Stomach (tissue), 9 donors: ENCODE results near the gene NRIP1. TPM values are rescaled to one million over a fixed set of nuclear protein-coding genes. Genes with fewer than 3 reads are reported as not detected.
"Not testable (repeated sequence)": the region's sequence is repeated elsewhere in the genome, so short reads cannot be mapped to it uniquely, and the experiment has no call there.

Experiments used
- DNase-seq, 2 donors: peaks; one replicate each; pipeline versions ENCODE4 v3.0.0 to v3.0.0-alpha.2; 2013 to 2019
- H3K27ac ChIP-seq, 5 donors: fragments of 200-600 bp in 4 of 5; sonication (generic) in 4 of 5; one replicate each; pipeline ENCODE4 v1.5.1; 2013 to 2019; ENCODE audit warnings: mild to moderate bottlenecking in 1 of 5, moderate library complexity in 1 of 5
- H3K27me3 ChIP-seq, 3 donors: fragments of 200-600 bp; sonication (generic); one replicate each; pipeline ENCODE4 v1.5.1; 2017 to 2019; ENCODE audit warnings: mixed run types in 1 of 3
- H3K36me3 ChIP-seq, 4 donors: fragments of 200-600 bp; sonication (generic); 1 replicate in 3 of 4; 2 replicates in 1 of 4; pipeline ENCODE4 v1.5.1; 2016 to 2019
- H3K4me1 ChIP-seq, 4 donors: fragments of 200-600 bp; sonication (generic); one replicate each; pipeline ENCODE4 v1.5.1; 2016 to 2019
- H3K4me3 ChIP-seq, 4 donors: fragments of 200-600 bp; sonication (generic) in 3 of 4; one replicate each; pipeline ENCODE4 v1.5.1; 2016 to 2019; ENCODE audit warnings: mild to moderate bottlenecking in 1 of 4
- H3K9me3 ChIP-seq, 4 donors: fragments of 200-600 bp; sonication (generic); one replicate each; pipeline ENCODE4 v1.5.1; 2016 to 2019
- CTCF ChIP-seq, 7 experiments: fragments of 450-650 bp in 4 of 7; fragments of 200-600 bp in 3 of 7; sonication (generic) in 3 of 7; IDR thresholded peaks; one replicate each; pipeline ENCODE4 v1.5.1; 2016 to 2019; ENCODE audit warnings: antibody characterized with exemption in 7 of 7, control low read depth in 2 of 7, mild to moderate bottlenecking in 1 of 7
- EP300 ChIP-seq: sonication (generic); formaldehyde crosslinking; IDR thresholded peaks from one replicate; pipeline ENCODE4 v1.6.1; 2017; ENCODE audit warnings: antibody characterized with exemption
- POLR2A ChIP-seq, 4 donors: fragments of 450-650 bp; IDR thresholded peaks; one replicate each; pipeline ENCODE4 v1.6.1; 2016; ENCODE audit warnings: antibody characterized with exemption in 4 of 4, control low read depth in 2 of 4, mild to moderate bottlenecking in 1 of 4, moderate library complexity in 1 of 4
- POLR2AphosphoS5 ChIP-seq, 3 donors: sonication (generic); formaldehyde crosslinking; IDR thresholded peaks; one replicate each; pipeline ENCODE4 v1.6.1; 2016; ENCODE audit warnings: antibody characterized with exemption in 3 of 3
- WGBS, 5 donors: extraction: QIAGEN DNeasy Blood & Tissue Kit in 3 of 5; methylation state at CpG; one replicate each; pipeline versions ENCODE4 v1.1.5 to v1.1.7; 2013 to 2018; 5-methylcytosine and 5-hydroxymethylcytosine counted together
- intact Hi-C: fragments of 100-400 bp; cut with DNase I; formaldehyde crosslinking; loops from one replicate; pipeline ENCODE4 v1.15.1; 2023; ENCODE audit warnings: low total_unique reads
- polyA plus RNA-seq, 3 donors: library from polyadenylated mRNA; stranded (reverse); fragments of 200-250 nt; gene quantifications; one replicate each; pipeline ENCODE4 v1.2.3, GENCODE V29; 2013
- total RNA-seq, 5 donors: library from RNA; depleted of rRNA; stranded (reverse); fragments of >200 nt; gene quantifications; one replicate each; pipeline versions ENCODE4 v1.1.0 to v1.2.3, GENCODE V29; 2014 to 2016
- donor health status: healthy with polysubstance abuse.
- donor health status: Bipolar disorder and iron deficiency.
- donor health status: healthy.

NRIP1 gene
- total and polyA plus RNA-seq, 8 donors = 3.7 to 60.4 (median 17.4) TPM

- Histone ChIP-seq H3K27ac (no peak overlapping the region), H3K36me3 (no peaks in the 10 kb centered on the region), H3K4me3 (no peak overlapping the region), H3K27me3 (no peaks in the 10 kb centered on the region), H3K4me1 (peaks cover 0 to 7% (median 0%) of the 10 kb centered on the region in 4 donors), H3K9me3 (peaks cover 0 to 11% (median 7%) of the 10 kb centered on the region in 4 donors)
- intact Hi-C loops = no loop called here
- WGBS, 5 donors = 59 to 76% (median 69%) methylated on average over 3 of the region's 3 CpGs
- no peak for DNase-seq
- TF ChIP-seq EP300 = no peak
- no peak for TF ChIP-seq POLR2A (IDR thresholded peaks at IDR 0.05)
- no peak for TF ChIP-seq CTCF (IDR thresholded peaks at IDR 0.05)
Measured at GRCh38 chr21:14943616-14944015, 121.2 kb downstream of the NRIP1 start.

- H3K4me1 ChIP-seq = peaks cover 0 to 7% (median 0%) of the 10 kb centered on the region in 4 donors
- intact Hi-C loops = no loop called here
- TF ChIP-seq POLR2AphosphoS5 (IDR thresholded peaks at IDR 0.05) (no peak), POLR2A (IDR thresholded peaks at IDR 0.05) (no peak), CTCF (IDR thresholded peaks at IDR 0.05) (no peak), EP300 (no peak)
- no peaks in the 10 kb centered on the region for H3K36me3 ChIP-seq
- H3K4me3 ChIP-seq = no peak overlapping the region
- WGBS, 5 donors = 25 to 51% (median 41%) methylated on average over 2 of the region's 2 CpGs
- H3K9me3 ChIP-seq = peaks cover 0 to 8% (median 4%) of the 10 kb centered on the region in 4 donors
- no peaks in the 10 kb centered on the region for H3K27me3 ChIP-seq
- no peak overlapping the region for H3K27ac ChIP-seq
- no peak for DNase-seq
Measured at GRCh38 chr21:14942801-14943490, 121.9 kb downstream of the NRIP1 start.

- H3K9me3 ChIP-seq, intact Hi-C loops, H3K27me3 ChIP-seq, H3K27ac ChIP-seq, DNase-seq, H3K4me1 ChIP-seq, H3K4me3 ChIP-seq, H3K36me3 ChIP-seq: not testable (repeated sequence)
- WGBS, 5 donors = 65 to 89% (median 80%) methylated on average over 10 to 13 of the region's 13 CpGs
Measured at GRCh38 chr21:14927324-14927723, 137.5 kb downstream of the NRIP1 start.

GRCh38 chr21:14926186-14926585 is 138.6 kb downstream of the NRIP1 start:
- TF ChIP-seq POLR2AphosphoS5 (IDR thresholded peaks at IDR 0.05) (no peak), CTCF (IDR thresholded peaks at IDR 0.05) (no peak), POLR2A (IDR thresholded peaks at IDR 0.05) (no peak), EP300 (no peak)
- 71 to 94% (median 87%) methylated on average over 3 of the region's 3 CpGs for WGBS, 5 donors

GRCh38 chr21:14923468-14923867 is 141.3 kb downstream of the NRIP1 start:
- no peak for DNase-seq
- Histone ChIP-seq H3K36me3 (no peaks in the 10 kb centered on the region), H3K4me1 (no peaks in the 10 kb centered on the region), H3K9me3 (no peaks in the 10 kb centered on the region), H3K27ac (no peak overlapping the region), H3K4me3 (no peak overlapping the region), H3K27me3 (no peaks in the 10 kb centered on the region)
- intact Hi-C loops = no loop called here
- no peak for TF ChIP-seq POLR2A (IDR thresholded peaks at IDR 0.05)
- 54 to 81% (median 76%) methylated on average over 1 of the region's 1 CpG for WGBS, 5 donors

More at GRCh38 chr21:14926186-14926585, 138.6 kb downstream of the NRIP1 start:
- no peaks in the 10 kb centered on the region for H3K36me3 ChIP-seq
- no peaks in the 10 kb centered on the region for H3K4me1 ChIP-seq
- H3K27me3 ChIP-seq = no peaks in the 10 kb centered on the region
- no peak overlapping the region for H3K27ac ChIP-seq
- no peaks in the 10 kb centered on the region for H3K9me3 ChIP-seq
- H3K4me3 ChIP-seq = no peak overlapping the region
- DNase-seq = no peak
- intact Hi-C loops = no loop called here
